Globus pallidus (tissue), 1 donor: ENCODE results near the gene SCIN.
"Not testable (repeated sequence)": the region's sequence is repeated elsewhere in the genome, so short reads cannot be mapped to it uniquely, and the experiment has no call there.

Source experiments
- DNase-seq: peaks from one replicate; pipeline ENCODE4 v3.0.0-alpha.2; 2015; ENCODE audit warnings: low spot score

The SCIN gene

DNA sequence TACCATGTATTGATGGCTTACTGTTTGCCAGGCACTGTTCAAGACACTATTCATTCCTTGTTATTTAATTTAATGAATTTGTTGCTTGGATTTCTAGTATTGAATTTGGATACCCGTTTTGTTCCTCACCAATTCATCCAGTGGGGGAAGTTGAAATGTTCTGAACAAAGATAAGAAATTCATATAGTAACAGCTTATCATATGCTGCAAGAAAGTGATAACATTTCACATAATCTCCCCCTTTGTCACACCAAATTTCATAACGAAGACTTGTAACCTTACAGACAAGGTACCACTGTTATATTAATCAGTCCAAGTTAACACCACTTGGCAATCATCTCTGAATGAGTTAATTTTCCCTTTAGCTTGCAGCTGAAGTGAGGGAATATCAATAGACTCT, 42.1 kb downstream of the SCIN start:
- no peak for DNase-seq

DNA sequence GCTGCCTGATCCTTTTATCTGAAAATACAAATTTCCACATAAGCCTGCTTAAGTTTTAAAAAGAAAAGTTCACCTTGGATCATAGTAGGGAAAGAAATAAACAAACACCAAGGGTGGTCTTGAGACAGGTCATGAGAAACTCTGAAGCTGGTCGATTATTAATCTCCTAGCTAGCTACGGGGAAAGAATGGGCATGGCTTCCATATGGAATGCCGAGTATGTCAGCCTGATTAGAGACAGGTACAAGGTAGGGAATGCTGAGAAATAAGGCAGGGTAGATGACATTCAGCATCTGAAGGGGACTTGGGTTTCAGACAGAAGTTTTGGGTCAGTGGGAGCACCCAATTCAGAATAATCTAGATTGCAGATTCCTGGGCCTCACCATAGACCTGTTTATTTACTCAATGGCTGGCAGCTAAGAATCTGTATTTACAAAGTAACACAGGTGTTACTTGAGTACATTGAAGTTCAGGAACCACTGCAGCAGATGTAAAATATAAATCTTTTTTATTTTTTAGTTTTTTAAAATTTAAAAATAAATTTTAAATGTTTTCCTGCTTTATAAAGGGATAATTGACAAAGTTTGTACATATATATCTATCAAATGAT, 49.0 kb downstream of the SCIN start:
- no peak for DNase-seq

DNA sequence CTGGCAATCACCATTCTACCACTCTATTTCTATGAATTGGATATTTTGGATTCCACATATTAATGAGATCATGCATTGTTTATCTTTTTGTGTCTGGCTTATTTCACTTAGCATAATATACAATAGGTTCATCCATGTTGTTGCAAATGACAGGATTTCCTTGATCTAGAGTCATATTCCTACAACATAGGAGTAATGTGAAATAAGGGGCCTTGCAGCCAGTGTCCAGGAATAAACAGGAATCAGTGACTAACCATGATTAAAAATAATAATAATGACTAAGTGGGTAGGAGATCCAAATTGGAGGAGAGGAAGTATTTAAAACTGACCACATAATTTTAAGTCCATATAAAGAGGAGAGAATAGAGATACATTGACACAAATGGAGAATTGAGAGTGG, 49.9 kb downstream of the SCIN start:
- DNase-seq = no peak

DNA sequence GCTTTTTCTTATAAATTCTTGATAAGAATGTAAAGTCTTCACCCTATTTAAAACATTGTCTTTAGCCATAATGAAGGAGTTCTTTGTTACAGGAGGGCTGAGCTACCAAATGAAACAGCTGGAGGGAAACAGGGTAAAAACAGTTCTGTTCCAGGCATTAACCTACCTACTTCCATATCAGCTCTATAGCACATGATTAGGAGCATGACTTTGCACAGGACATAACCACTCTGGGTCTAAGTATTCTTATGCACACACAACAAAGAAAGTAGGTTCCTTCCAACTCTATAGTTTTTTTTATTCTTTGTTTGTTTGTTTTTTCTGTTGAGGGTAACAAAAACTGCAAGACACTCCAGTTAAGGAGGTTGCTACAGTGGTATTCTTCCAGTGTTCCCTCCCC, 52.7 kb downstream of the SCIN start:
- no peak for DNase-seq

DNA sequence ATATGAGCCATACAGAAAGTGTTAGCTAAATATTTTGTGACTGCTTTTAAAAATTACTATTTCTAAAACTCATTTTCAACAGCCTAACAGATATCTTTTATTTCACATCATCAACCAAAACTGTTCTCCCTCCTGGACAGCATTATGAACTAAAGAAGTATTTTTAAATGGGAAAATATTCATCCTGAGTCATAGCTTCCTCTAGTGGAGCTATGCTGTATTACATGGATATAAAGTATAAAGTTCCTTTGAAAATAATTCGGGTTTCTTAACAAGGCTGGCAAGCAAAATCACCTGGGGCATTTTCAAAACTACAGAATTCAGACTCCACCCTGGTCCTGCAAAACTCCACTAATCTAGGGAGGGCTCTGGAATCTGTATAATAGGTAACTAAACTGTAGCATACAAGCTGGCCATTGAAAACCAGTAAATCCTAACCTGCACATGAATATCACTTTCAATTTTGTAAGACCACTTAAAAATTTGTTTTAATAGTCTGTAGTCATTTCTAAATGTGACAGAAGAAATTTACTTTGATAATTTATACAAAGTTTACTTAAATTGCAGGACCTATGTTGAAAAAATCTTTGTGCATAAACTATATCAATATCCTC, 53.5 kb downstream of the SCIN start:
- DNase-seq = no peak

DNA sequence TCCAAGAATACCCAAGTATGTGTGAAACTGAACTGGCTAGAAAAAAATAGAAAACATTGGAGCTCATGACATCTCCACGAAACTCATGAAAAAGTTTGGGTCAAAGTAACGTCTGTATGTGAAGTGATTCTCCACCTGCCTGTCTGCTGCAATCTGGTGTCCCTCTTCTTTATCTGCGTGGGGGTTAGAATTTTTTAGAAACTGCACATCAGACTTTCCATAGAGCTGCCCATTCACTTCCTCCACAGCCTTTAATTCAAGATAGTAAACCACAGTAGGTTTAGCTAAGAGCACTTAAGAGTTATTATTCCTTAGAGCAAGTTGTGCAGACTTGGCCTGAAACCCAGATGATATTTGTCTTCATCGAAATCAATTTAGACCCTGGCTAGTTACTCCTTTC, 55.3 kb downstream of the SCIN start:
- no peak for DNase-seq

DNA sequence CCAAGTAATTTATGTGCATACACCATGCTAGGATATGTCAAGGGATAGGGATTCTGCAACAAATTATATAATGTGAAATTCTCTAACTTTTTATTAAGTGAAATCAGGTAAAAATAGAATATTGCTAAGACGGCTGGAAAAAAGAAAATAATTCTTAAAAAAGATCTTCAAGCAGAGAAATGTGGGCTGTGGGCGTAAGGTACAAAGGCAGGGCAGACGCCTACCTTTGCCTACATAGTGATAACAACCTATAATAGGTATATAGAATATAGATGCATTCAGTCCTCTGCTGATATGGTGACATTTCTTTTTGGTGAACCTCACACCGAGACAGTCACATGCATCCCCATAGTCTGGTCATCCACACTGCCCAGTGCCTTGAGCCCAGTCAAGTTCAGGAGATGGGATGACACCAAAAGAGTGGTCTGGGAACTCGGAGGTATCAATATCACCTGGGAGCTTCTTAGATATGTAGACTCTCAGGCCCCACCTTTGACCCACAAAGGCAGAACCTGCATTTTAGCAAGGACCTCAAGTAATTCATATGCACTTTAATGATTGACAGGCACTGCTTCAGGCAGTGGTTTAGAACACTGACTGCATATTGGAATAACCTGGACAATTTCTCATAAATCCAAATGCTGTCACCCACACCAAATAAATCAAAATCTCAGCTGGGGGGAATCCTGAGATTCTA, 59.4 kb downstream of the SCIN start:
- DNase-seq = no peak

DNA sequence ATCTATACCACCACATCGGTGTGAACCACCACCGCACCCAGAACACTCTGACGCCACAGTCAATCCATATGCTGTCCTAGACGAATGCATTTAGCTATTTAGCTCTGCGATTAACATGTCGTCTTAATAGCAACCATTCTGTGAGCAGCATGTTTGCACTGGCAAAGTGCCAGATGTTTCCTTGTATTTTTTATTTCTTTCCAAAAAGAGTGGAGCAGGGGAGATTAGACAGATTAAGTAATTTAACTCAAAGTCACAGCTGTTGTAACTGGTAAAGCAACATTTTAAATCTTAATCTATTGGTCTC, 59.9 kb downstream of the SCIN start:
- DNase-seq = no peak

DNA sequence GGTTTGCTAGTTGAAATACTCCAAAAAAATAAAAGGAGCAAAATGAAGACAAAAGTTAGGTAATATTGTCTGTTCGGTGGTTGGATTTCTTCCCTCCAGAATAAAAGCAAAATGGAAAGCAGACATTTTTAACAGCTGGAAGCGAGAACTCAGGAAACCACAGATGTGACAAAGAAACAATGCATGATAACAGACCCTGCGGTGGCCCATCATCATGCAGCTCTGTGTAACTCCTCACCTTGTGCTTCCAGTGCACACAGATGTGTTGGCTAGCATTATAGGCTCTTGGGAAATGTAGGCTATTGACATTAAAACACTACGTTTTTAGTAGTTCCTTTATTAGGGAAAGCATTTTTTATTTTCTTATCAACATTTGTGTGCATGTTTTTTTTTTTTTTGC, 63.1 kb downstream of the SCIN start:
- DNase-seq = no peak

DNA sequence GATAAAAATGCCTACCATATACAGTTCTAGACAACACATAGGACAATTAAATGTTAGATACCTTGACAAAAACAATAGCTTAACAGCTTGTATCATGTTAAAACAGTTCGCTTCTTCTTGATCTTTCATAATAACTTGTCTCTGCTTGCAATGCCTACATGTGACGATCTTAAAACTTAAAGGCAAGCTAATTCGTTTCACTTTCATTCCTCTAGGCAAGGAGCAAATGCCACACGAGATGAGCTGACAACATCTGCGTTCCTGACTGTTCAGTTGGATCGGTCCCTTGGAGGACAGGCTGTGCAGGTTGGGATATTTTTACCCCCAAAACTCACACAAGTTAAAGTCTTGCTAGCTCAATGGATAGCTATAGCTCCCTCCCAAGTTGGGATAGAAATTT, 65.3 kb downstream of the SCIN start:
- no peak for DNase-seq

DNA sequence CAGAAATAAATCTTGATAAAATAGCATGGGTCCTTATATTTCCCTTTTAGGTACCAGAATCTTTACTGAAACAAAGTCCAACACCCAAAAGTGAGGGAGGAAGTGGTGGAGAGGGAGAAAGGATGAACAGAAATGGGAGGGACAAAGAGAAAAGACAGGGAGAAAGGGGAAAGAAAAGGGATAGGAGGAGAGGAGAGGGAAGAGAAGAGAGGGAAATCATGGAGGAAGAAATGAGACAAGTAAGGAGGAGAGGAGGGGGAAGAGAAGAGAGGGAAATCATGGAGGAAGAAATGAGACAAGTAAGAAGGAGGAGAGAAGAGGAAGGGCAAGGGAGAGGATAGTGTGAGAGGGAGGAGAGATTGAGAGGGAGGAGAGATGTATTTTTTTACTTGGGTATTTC, 66.8 kb downstream of the SCIN start:
- DNase-seq = no peak

DNA sequence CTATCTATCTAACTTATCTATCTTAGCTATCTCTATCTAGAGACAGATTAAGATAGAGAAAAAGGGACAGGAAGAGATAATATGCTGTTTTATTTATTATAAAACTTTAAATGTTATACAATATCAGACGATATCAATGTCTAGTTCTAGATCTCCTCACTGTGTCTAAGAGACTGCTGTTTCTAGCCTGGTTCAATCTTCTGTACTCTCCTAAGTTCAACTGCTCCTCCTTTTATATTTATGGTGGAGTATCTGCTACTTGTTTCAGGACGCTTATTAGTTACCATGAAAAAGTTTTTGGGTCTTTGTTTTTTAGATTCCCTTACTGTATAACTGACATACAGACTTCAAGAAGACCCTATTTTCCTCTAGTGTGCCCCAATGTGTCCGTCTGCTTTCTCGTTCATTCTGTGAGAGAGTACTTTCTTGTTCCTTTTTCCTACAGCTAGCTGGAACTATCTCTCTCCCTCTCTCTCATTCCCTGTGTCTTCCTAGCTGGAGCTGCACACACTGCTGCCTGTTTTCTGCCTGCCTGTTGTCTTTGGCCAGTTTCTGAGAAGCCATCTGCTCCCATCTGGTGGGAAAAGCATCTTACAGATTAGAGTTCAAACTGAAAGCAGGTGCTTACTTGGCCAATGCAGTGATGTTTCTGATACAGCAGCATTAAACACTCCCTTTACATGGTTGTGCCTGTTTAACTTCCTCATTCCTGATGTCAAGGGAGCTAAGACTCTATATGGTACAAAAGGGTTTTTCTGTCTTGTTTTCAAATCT, 67.5 kb downstream of the SCIN start:
- DNase-seq = peak; percentile 16

DNA sequence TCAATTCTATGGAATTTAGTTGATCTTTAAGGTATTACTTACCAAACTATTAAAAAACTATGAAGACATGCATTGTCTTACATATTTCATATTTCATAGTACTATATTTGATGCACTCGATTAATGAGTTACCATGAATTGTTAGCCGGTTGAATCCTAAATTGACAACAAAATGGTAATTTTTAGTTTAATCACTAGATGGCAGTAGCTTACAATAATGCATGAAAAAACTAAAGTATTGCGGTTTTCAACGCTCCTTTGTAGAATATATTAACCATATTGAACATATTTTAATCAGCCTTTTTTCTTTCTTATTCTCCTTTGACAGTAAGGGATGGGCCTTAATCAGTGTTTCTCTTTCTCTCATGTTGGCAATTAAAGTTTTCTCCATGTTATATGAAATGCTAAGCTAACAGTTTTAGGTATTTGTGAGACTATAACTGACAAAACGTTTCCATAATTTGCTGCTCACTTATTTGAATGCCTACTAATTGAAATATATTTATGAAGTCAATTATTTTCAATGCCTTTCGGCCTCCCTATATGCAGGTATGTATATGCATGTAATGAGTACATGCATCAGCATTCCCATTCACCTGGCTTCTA, 68.4 kb downstream of the SCIN start:
- peak; percentile 31 for DNase-seq

DNA sequence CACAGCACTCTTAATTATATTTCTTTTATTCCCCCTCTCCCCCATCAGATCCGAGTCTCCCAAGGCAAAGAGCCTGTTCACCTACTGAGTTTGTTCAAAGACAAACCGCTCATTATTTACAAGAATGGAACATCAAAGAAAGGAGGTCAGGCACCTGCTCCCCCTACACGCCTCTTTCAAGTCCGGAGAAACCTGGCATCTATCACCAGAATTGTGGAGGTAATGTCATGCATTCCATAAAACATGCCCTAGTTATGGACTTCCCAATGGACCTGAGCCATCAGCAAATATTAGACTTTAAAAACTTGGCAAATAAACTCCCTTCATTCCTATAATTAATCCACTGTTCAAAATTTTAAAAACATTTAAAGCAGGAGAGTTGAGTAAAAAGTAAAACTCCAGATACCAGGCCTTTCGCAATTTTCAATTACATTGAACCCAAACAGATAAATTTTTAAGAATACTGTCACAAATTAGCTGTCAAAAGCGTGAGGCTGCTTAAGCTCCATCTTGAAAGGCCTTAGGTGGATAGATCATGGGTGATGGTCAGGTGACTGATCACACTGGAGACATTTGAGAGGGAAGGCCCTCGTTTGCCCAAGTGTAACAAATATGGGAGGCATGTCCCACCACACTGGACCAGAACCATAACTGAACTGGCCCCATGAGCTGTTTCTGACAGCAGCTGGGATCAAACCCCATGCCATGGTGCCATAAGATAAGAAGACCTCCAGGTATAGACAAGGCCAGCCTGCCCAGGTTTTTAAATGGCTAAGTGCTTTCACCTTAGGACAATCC, 70.0 kb downstream of the SCIN start:
- DNase-seq = no peak

DNA sequence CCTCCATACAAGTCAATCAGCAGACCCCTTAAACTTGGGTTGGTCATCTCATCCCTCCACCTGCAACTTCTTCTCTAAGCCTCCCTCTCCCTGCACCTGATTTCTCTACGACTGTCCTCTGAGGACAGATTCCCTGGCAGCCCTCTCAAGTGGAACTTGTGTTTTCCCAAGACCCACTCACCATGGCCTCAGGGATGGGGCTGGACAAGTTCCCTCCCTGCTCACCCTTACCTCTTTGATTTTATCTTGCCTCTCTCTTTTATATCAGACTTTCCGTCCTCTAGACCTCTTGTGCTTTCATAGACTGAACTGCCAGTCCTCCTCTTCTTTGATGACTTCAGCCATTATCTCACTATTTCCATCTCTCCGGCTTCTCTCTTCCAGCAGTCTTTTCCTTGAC, 70.7 kb downstream of the SCIN start:
- no peak for DNase-seq

DNA sequence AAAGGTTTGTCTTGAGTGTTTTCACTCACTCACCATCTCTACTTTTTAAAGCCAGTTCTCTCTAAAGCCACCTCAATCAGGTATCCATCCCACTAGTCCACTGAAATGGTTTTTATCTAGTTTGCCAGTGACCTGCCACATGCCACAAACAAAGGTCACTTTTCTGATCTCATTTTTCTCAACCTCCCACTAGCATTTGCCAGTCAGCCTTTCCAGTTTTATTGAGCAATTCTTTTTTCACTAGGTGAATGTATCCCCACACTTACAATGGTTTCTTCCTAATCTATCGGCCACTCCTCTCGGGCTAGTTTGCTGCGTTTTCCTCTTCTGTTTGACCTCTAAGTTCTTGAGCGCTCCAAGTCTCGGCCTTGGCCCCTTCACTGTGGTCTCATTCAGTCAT, 72.0 kb downstream of the SCIN start:
- DNase-seq = no peak

DNA sequence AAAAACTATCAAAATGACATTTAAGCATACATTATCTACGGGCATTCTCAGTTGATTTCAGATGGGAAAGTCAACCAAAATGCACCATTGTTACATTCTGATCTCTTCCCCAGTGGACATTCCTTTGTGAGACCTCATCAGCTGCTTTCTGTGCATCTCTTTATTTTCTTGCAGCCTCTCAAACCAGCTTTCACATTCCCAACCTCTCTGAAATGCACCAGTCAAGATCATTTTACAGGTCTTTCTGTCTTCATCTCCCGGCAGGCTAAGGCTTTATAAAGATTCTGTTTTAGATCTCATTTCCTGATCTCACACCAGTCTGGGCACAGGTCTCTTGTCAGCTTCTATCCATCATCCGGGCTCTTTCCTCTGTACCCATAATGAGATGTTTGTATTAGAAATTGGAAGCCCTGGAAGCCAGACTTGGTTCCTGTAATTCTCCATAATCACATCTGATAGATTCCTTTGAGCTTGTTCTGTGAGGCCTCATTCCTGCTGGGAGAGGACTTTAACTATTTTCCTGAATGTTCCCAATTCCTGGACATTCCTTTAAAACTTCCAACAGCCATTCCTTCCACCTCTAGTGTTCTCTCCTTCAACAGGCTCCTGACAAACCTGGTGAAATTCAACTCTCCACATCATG, 72.6 kb downstream of the SCIN start:
- no peak for DNase-seq

DNA sequence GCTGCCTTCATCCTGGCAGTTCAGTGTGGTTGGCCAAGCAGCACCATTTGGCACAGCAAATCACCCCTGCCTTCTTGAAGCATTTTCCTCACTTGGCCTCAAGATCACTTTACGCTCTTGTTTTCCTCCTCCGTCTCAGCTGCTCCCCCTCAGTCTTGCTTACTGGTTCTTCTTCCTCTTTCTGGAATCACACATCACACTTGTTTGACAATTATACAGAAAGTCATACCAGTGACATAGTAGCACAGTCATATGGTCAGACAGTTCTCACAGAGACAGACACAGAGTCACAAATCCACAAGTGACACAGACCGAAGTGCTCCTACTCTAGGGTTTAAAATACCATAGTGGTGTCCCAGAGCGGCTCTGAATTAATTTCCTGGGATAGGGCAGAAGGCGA, 73.1 kb downstream of the SCIN start:
- no peak for DNase-seq

DNA sequence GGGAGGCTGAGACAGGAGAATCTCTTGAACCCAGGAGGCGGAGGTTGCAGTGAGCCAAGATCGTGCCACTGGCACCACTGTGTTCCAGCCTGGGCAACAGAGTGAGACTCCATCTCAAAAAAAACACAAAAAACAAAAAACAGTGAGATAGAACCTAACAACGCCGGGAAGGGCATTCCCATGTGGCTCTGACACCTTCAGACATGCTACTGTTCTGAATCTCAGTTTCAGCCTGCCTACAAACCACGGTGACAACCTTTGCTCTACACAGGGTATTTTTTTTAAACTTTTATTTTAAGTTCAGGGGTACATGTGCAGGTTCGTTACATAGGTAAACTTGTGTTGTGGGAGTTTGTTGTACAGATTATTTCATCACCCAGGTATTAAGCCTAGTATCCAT, 74.7 kb downstream of the SCIN start:
- DNase-seq = not testable (repeated sequence)

DNA sequence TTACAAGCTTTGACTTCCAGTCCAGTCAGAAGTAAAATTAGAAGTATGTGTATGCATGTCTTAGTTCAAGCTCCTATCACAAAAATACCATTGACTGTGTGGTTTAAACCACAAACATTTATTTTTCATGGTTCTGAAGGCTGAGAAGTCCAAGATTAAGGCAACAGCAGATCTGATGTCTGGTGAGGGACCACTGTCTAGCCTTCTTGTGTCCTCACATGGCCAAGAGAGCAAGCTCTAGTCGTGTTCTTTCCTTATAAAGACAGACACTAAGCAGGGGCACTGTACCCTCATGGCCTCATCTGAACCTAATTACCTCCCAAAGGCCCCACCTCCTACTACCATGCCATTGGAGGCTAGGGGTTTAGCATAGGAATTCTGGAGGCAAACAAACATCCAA, 75.6 kb downstream of the SCIN start:
- no peak for DNase-seq
